ENCODE measurements around the gene ZNF780A.

DNA sequence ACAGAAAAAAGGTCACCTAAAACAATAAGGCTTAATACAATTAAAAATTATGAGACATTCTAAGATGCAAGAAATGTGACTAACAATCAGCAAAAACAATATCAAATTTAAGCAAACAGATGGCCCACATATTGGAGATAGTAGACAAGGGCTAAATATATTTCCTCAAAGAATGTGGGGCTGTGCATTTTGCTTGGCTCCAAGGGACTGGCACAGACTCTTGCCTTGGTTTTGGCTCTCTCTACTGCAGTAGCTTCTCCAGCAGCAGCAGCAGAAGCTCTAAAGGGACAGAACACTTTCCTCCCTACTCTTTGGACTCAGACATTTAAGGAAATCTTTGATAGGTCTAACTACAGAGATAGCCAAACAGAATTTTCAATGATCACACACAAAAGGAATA lies 38.2 kb upstream of the ZNF780A start:
- TF ChIP-seq, protein P1, sequence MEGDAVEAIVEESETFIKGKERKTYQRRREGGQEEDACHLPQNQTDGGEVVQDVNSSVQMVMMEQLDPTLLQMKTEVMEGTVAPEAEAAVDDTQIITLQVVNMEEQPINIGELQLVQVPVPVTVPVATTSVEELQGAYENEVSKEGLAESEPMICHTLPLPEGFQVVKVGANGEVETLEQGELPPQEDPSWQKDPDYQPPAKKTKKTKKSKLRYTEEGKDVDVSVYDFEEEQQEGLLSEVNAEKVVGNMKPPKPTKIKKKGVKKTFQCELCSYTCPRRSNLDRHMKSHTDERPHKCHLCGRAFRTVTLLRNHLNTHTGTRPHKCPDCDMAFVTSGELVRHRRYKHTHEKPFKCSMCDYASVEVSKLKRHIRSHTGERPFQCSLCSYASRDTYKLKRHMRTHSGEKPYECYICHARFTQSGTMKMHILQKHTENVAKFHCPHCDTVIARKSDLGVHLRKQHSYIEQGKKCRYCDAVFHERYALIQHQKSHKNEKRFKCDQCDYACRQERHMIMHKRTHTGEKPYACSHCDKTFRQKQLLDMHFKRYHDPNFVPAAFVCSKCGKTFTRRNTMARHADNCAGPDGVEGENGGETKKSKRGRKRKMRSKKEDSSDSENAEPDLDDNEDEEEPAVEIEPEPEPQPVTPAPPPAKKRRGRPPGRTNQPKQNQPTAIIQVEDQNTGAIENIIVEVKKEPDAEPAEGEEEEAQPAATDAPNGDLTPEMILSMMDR (conservative IDR thresholded peaks at IDR 0.05; ENCODE audit: low read length) = no peak
- no peak for TF ChIP-seq EZH2phosphoT487 (IDR thresholded peaks at IDR 0.05; ENCODE audit: borderline replicate concordance)

Data from Loucy (cell line).